ENCODE data around the gene CCL22. TPM values are rescaled to one million over a fixed set of nuclear protein-coding genes. Genes with fewer than 3 reads are reported as not detected.

The CCL22 gene
- total RNA-seq, 1 donor, result not detected

- peak; percentile 91 for DNase-seq (ENCODE audit: low read depth)
- no peak for TF ChIP-seq CTCF (IDR thresholded peaks at IDR 0.05; ENCODE audit: insufficient read depth, low read length)
Observed at GRCh38 chr16:57386381-57386951, 27.9 kb downstream of the CCL22 start.

GRCh38 chr16:57387598-57388354, 29.2 kb downstream of the CCL22 start:
- no peak for DNase-seq (ENCODE audit: low read depth)
- TF ChIP-seq CTCF (IDR thresholded peaks at IDR 0.05; ENCODE audit: insufficient read depth, low read length), result no peak

More at GRCh38 chr16:57386381-57386951, 27.9 kb downstream of the CCL22 start:
- H3K4me3 ChIP-seq (ENCODE audit: low read depth, low read length), result no peak overlapping the region

GRCh38 chr16:57388359-57389086, 29.9 kb downstream of the CCL22 start:
- no peak for TF ChIP-seq CTCF (IDR thresholded peaks at IDR 0.05; ENCODE audit: insufficient read depth, low read length)
- DNase-seq (ENCODE audit: low read depth), result no peak
- H3K4me3 ChIP-seq (ENCODE audit: low read depth, low read length), result no peak overlapping the region

More at GRCh38 chr16:57387598-57388354, 29.2 kb downstream of the CCL22 start:
- no peak overlapping the region for H3K4me3 ChIP-seq (ENCODE audit: low read depth, low read length)

- no peak for DNase-seq (ENCODE audit: low read depth)
- no peak overlapping the region for H3K4me3 ChIP-seq (ENCODE audit: low read depth, low read length)
- no peak for TF ChIP-seq CTCF (IDR thresholded peaks at IDR 0.05; ENCODE audit: insufficient read depth, low read length)
Observed at GRCh38 chr16:57389087-57389468, 30.5 kb downstream of the CCL22 start.

- peak; percentile 47 for DNase-seq (ENCODE audit: low read depth)
- no peak overlapping the region for H3K4me3 ChIP-seq (ENCODE audit: low read depth, low read length)
- TF ChIP-seq CTCF (IDR thresholded peaks at IDR 0.05; ENCODE audit: insufficient read depth, low read length), result no peak
Observed at GRCh38 chr16:57390636-57391295, 32.2 kb downstream of the CCL22 start.

- TF ChIP-seq CTCF (IDR thresholded peaks at IDR 0.05; ENCODE audit: insufficient read depth, low read length), result no peak
- DNase-seq (ENCODE audit: low read depth), result no peak
- H3K4me3 ChIP-seq (ENCODE audit: low read depth, low read length), result no peak overlapping the region
Observed at GRCh38 chr16:57391300-57391699, 32.7 kb downstream of the CCL22 start.

Data from fibroblast of the aortic adventitia (primary cell).